ENCODE data around the gene UTS2. TPM values are rescaled to one million over a fixed set of nuclear protein-coding genes. Genes with fewer than 3 reads are reported as not detected.

Gene UTS2
- total RNA-seq, 1 donor from 2014 or later, result not detected

- TF ChIP-seq CTCF (conservative IDR thresholded peaks at IDR 0.05), result no peak
- Mint-ChIP-seq H3K9me3 (no peaks in the 10 kb centered on the region), H3K4me3 (no peak overlapping the region), H3K36me3 (no peaks in the 10 kb centered on the region), H3K27me3 (peaks cover 16% of the 10 kb centered on the region), H3K27ac (no peak overlapping the region), H3K4me1 (ENCODE audit: unreplicated experiment) (peaks cover 11% of the 10 kb centered on the region)
- no peak for DNase-seq (ENCODE audit: extremely low spot score, unreplicated experiment)
Observed at GRCh38 chr1:7857000-7857399, 4.1 kb upstream of the UTS2 start.

DNA sequence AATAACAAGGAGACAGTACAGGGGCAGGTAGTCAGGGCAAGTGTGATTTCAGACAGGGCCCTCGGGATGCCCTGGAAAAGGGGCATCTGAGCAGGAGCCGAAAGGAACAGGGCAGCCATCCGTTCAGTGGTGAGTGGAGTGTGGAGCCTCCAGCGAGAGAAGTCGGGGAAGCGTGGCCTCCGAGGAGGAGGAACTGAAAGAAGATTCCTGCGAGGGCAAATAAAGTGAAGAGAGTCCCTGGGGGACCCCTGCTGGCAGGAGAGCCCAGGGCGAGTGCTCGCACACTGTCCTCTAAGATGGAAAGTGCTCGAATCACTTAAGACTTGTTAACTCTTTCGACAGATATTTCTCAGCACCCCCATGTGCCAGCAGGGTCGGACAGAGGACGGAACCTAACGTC lies 3.5 kb upstream of the UTS2 start:
- Mint-ChIP-seq H3K27me3 (peaks cover 18% of the 10 kb centered on the region), H3K9me3 (no peaks in the 10 kb centered on the region), H3K36me3 (no peaks in the 10 kb centered on the region), H3K4me1 (ENCODE audit: unreplicated experiment) (peaks cover 11% of the 10 kb centered on the region), H3K4me3 (no peak overlapping the region), H3K27ac (no peak overlapping the region)
- no peak for TF ChIP-seq CTCF (conservative IDR thresholded peaks at IDR 0.05)
- no peak for DNase-seq (ENCODE audit: extremely low spot score, unreplicated experiment)

DNA sequence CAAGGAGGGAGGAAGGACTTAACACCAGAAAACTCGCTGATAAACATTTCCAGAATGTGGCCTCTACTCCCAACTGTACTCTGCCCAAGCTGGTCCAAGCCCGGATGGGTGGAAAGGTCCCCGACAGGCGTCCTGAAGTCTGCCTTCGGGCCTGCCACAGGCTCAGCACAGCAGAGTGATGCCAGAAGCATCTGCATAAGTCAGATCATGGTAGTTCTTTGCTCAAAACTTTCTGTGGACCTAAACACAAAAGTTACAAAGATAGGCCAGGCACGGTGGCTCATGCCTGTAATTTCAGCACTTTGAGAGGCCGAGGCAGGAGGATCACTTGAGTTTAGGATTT lies 790 bp upstream of the UTS2 start:
- TF ChIP-seq CTCF (conservative IDR thresholded peaks at IDR 0.05), result no peak
- no peak for DNase-seq (ENCODE audit: extremely low spot score, unreplicated experiment)
- Mint-ChIP-seq H3K27ac (no peak overlapping the region), H3K4me1 (ENCODE audit: unreplicated experiment) (peaks cover 11% of the 10 kb centered on the region), H3K27me3 (peaks cover 27% of the 10 kb centered on the region), H3K9me3 (no peaks in the 10 kb centered on the region), H3K36me3 (no peaks in the 10 kb centered on the region), H3K4me3 (no peak overlapping the region)

- Mint-ChIP-seq H3K9me3 (no peaks in the 10 kb centered on the region), H3K27ac (no peak overlapping the region), H3K27me3 (peaks cover 19% of the 10 kb centered on the region), H3K36me3 (no peaks in the 10 kb centered on the region), H3K4me3 (no peak overlapping the region), H3K4me1 (ENCODE audit: unreplicated experiment) (peaks cover 11% of the 10 kb centered on the region)
- no peak for TF ChIP-seq CTCF (conservative IDR thresholded peaks at IDR 0.05)
- DNase-seq (ENCODE audit: extremely low spot score, unreplicated experiment), result no peak
Observed at GRCh38 chr1:7850786-7851185, 2.1 kb downstream of the UTS2 start.

DNA sequence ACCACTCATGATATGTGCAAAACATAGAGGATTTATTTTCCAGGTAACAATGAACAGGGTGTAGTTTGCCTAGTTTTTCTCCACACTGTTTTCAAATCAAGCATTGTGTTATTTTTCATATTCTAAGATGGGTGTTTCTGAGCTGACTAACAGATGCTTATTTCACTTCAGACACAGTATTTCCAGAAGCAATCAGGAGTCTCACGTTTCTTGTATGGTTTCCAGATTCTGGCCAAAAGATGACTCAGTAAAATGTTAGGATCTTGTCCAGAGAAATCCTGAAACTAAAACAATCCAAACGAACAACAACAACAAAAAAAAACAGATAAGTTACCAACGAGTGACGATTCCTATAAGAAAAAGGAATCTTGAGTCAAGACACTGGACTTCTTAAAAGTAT lies 5.3 kb downstream of the UTS2 start:
- TF ChIP-seq CTCF (conservative IDR thresholded peaks at IDR 0.05), result no peak
- H3K36me3 Mint-ChIP-seq, result no peaks in the 10 kb centered on the region
- H3K4me3 Mint-ChIP-seq, result no peak overlapping the region
- peaks cover 11% of the 10 kb centered on the region for H3K27me3 Mint-ChIP-seq
- H3K27ac Mint-ChIP-seq, result no peak overlapping the region
- no peaks in the 10 kb centered on the region for H3K9me3 Mint-ChIP-seq
- H3K4me1 Mint-ChIP-seq (ENCODE audit: unreplicated experiment), result peaks cover 2% of the 10 kb centered on the region
- no peak for DNase-seq (ENCODE audit: extremely low spot score, unreplicated experiment)

DNA sequence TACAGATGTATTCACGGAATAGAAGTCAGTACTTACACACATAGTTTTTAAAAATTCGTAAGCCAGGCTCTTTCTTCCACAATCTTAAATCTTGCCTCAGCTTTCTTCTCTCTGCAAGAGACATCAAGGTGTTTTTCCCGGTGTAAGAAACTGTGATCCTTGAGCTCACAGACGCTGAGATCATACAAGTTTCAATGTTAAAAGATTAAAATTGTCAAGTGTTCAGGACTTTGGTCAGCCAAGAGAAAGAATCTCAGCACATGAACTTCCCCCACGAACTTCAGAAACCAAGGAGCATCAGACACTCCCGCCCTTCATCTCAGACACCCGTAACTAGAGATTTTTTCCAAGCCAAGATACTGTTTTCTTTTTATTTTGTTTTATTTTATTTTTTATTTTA lies 6.2 kb downstream of the UTS2 start:
- DNase-seq (ENCODE audit: extremely low spot score, unreplicated experiment), result no peak
- Mint-ChIP-seq H3K27ac (no peak overlapping the region), H3K4me1 (ENCODE audit: unreplicated experiment) (no peaks in the 10 kb centered on the region), H3K4me3 (no peak overlapping the region), H3K27me3 (peaks cover 11% of the 10 kb centered on the region), H3K9me3 (no peaks in the 10 kb centered on the region), H3K36me3 (no peaks in the 10 kb centered on the region)
- TF ChIP-seq CTCF (conservative IDR thresholded peaks at IDR 0.05), result no peak

Data from type B pancreatic cell (in vitro differentiated cells).